Astrocyte (in vitro differentiated cells and primary cell): Measurements from ENCODE around the gene H6PD. TPM values are rescaled to one million over a fixed set of nuclear protein-coding genes. Genes with fewer than 3 reads are reported as not detected.

Experiments used
- DNase-seq: peaks from one replicate; pipeline ENCODE4 v3.0.0-alpha.2; 2010; ENCODE audit warnings: low read depth
- FAIRE-seq: peaks from 2 replicates; lab custom pipeline; 2011; peaks lifted over from hg19 to GRCh38; lab: Jason Lieb, UNC
- H2AFZ ChIP-seq: 2 replicates; pipeline ENCODE4 v1.6.0; 2012; ENCODE audit warnings: low read depth, low read length, inconsistent platforms
- H3K27ac ChIP-seq: 2 replicates; pipeline ENCODE4 v1.5.1; 2011; ENCODE audit warnings: low read depth, low read length, inconsistent platforms
- H3K27me3 ChIP-seq: 2 replicates; pipeline ENCODE4 v1.6.0; 2011; ENCODE audit warnings: low read length, inconsistent platforms; ENCODE audit not compliant: insufficient read depth
- H3K36me3 ChIP-seq: 2 replicates; pipeline ENCODE4 v1.5.1; 2011; ENCODE audit warnings: low read length, inconsistent platforms; ENCODE audit not compliant: insufficient read depth
- H3K4me1 ChIP-seq: 2 replicates; pipeline ENCODE4 v1.5.1; 2011; ENCODE audit warnings: low read length, inconsistent platforms; ENCODE audit not compliant: insufficient read depth
- H3K4me2 ChIP-seq: 2 replicates; pipeline ENCODE4 v1.6.0; 2012; ENCODE audit warnings: low read length, inconsistent platforms
- H3K4me3 ChIP-seq: 2 replicates; pipeline ENCODE4 v1.5.1; 2011; ENCODE audit warnings: low read depth, mild to moderate bottlenecking, low read length, inconsistent platforms; ENCODE audit not compliant: insufficient read depth
- H3K79me2 ChIP-seq: 2 replicates; pipeline ENCODE4 v1.6.0; 2012; ENCODE audit warnings: mild to moderate bottlenecking, low read length, inconsistent platforms; ENCODE audit not compliant: insufficient read depth
- H3K9ac ChIP-seq: 2 replicates; pipeline ENCODE4 v1.6.0; 2012; ENCODE audit warnings: mild to moderate bottlenecking, low read length, inconsistent platforms
- H3K9me3 ChIP-seq: 2 replicates; pipeline ENCODE4 v1.5.1; 2012; ENCODE audit warnings: low read depth, mild to moderate bottlenecking, low read length, inconsistent platforms; ENCODE audit not compliant: insufficient read depth
- H4K20me1 ChIP-seq: 2 replicates; pipeline ENCODE4 v1.6.0; 2012; ENCODE audit warnings: low read length, inconsistent platforms; ENCODE audit not compliant: insufficient read depth
- H3K27ac Mint-ChIP-seq: one replicate; pipeline ENCODE4 v1.8.0; 2021; ENCODE audit warnings: mild to moderate bottlenecking, mixed read lengths; ENCODE audit not compliant: unreplicated experiment
- H3K27me3 Mint-ChIP-seq: one replicate; pipeline ENCODE4 v1.8.0; 2021; ENCODE audit warnings: low read depth, mixed read lengths; ENCODE audit not compliant: unreplicated experiment
- H3K36me3 Mint-ChIP-seq: one replicate; pipeline ENCODE4 v1.8.0; 2021; ENCODE audit warnings: low read depth, mixed read lengths; ENCODE audit not compliant: unreplicated experiment
- H3K4me1 Mint-ChIP-seq: one replicate; pipeline ENCODE4 v1.8.0; 2021; ENCODE audit warnings: low read depth, mixed read lengths; ENCODE audit not compliant: unreplicated experiment
- H3K4me3 Mint-ChIP-seq: one replicate; pipeline ENCODE4 v1.8.0; 2021; ENCODE audit warnings: mild to moderate bottlenecking, moderate library complexity, mixed read lengths; ENCODE audit not compliant: unreplicated experiment
- H3K9me3 Mint-ChIP-seq: one replicate; pipeline ENCODE4 v1.8.0; 2021; ENCODE audit warnings: mild to moderate bottlenecking, mixed read lengths; ENCODE audit not compliant: unreplicated experiment
- CTCF ChIP-seq: IDR thresholded peaks from 2 replicates; pipeline ENCODE4 v1.5.1; 2011; ENCODE audit warnings: low read depth, mild to moderate bottlenecking, inconsistent platforms, low read length, moderate library complexity; ENCODE audit not compliant: insufficient read depth
- EZH2 ChIP-seq: IDR thresholded peaks from 2 replicates; pipeline ENCODE4 v1.6.1; 2012; ENCODE audit warnings: mild to moderate bottlenecking, low read length, inconsistent platforms; ENCODE audit not compliant: insufficient read depth
- total RNA-seq: library from RNA; stranded (reverse); gene quantifications from 2 replicates; pipeline ENCODE4 v1.2.1, GENCODE V29; 2021

Gene H6PD
- total RNA-seq, 1 donor from 2014 or later: 13.9 TPM

GRCh38 chr1:9249534-9250410 is 15.2 kb downstream of the H6PD start:
- Mint-ChIP-seq H3K27me3 (peaks cover 12% of the 10 kb centered on the region), H3K4me1 (peaks cover 26% of the 10 kb centered on the region), H3K9me3 (no peaks in the 10 kb centered on the region), H3K27ac (peak overlapping the region; percentile 59), H3K4me3 (no peak overlapping the region), H3K36me3 (peaks cover 16% of the 10 kb centered on the region)
- no peak overlapping the region for H3K4me3 ChIP-seq
- no peaks in the 10 kb centered on the region for H3K27me3 ChIP-seq
- H3K9me3 ChIP-seq: no peaks in the 10 kb centered on the region
- no peak overlapping the region for H3K27ac ChIP-seq
- no peak for DNase-seq
- peak; percentile 32 for TF ChIP-seq CTCF
- no peak for TF ChIP-seq EZH2
- no peak for FAIRE-seq
- no peaks in the 10 kb centered on the region for H3K36me3 ChIP-seq
- no peak overlapping the region for H3K9ac ChIP-seq
- peaks cover 29% of the 10 kb centered on the region for H3K4me1 ChIP-seq
- no peak overlapping the region for H2AFZ ChIP-seq
- peaks cover 22% of the 10 kb centered on the region for H3K79me2 ChIP-seq
- H4K20me1 ChIP-seq: peaks cover 34% of the 10 kb centered on the region
- H3K4me2 ChIP-seq: no peak overlapping the region

- no peak overlapping the region for H3K4me3 ChIP-seq
- H2AFZ ChIP-seq: no peak overlapping the region
- H3K9ac ChIP-seq: no peak overlapping the region
- H3K27ac ChIP-seq: no peak overlapping the region
- H3K9me3 ChIP-seq: no peaks in the 10 kb centered on the region
- peaks cover 12% of the 10 kb centered on the region for H3K27me3 Mint-ChIP-seq
- peaks cover 29% of the 10 kb centered on the region for H3K4me1 ChIP-seq
- no peaks in the 10 kb centered on the region for H3K9me3 Mint-ChIP-seq
- DNase-seq (no peak), FAIRE-seq (no peak)
- peaks cover 22% of the 10 kb centered on the region for H3K79me2 ChIP-seq
- no peaks in the 10 kb centered on the region for H3K27me3 ChIP-seq
- peaks cover 35% of the 10 kb centered on the region for H4K20me1 ChIP-seq
- H3K36me3 ChIP-seq: no peaks in the 10 kb centered on the region
- peaks cover 15% of the 10 kb centered on the region for H3K36me3 Mint-ChIP-seq
- H3K4me3 Mint-ChIP-seq: no peak overlapping the region
- peak overlapping the region; percentile 29 for H3K4me2 ChIP-seq
- TF ChIP-seq EZH2 (no peak), CTCF (no peak)
- H3K4me1 Mint-ChIP-seq: peaks cover 26% of the 10 kb centered on the region
- no peak overlapping the region for H3K27ac Mint-ChIP-seq
Measured at GRCh38 chr1:9250411-9251381, 16.1 kb downstream of the H6PD start.
